Measurements from ENCODE around the gene IFITM5.
"Not testable (repeated sequence)": the region's sequence is repeated elsewhere in the genome, so short reads cannot be mapped to it uniquely, and the experiment has no call there.

Gene IFITM5

GRCh38 chr11:299081-299891 lies at the start of gene IFITM5:
TSS of gene IFITM5 (minus strand) at chr11:299526. CDS start at chr11:299490, 36 bp downstream.
- DNase-seq = no peak

GRCh38 chr11:346529-346928 lies 47.2 kb upstream of the IFITM5 start:
- no peak for DNase-seq

GRCh38 chr11:344836-345578 lies 45.7 kb upstream of the IFITM5 start:
- DNase-seq = no peak

- no peak for DNase-seq
These were observed 43.0 kb upstream of the IFITM5 start for GRCh38 chr11:342328-342727.

GRCh38 chr11:340539-341512 lies 41.5 kb upstream of the IFITM5 start:
- no peak for DNase-seq

GRCh38 chr11:339963-340362 lies 40.6 kb upstream of the IFITM5 start:
- no peak for DNase-seq

GRCh38 chr11:337711-338110 lies 38.4 kb upstream of the IFITM5 start:
- DNase-seq = no peak

GRCh38 chr11:336659-337198 lies 37.4 kb upstream of the IFITM5 start:
- no peak for DNase-seq

GRCh38 chr11:335779-336658 lies 36.7 kb upstream of the IFITM5 start:
- no peak for DNase-seq

- DNase-seq = no peak
These were observed 35.1 kb upstream of the IFITM5 start for GRCh38 chr11:334264-334994.

- DNase-seq = not testable (repeated sequence)
These were observed 34.4 kb upstream of the IFITM5 start for GRCh38 chr11:333616-334263.

- no peak for DNase-seq
These were observed 33.5 kb upstream of the IFITM5 start for GRCh38 chr11:332651-333480.

GRCh38 chr11:331358-332060 lies 32.2 kb upstream of the IFITM5 start:
- DNase-seq = no peak

- no peak for DNase-seq
These were observed 31.5 kb upstream of the IFITM5 start for GRCh38 chr11:330694-331357.

- DNase-seq = no peak
These were observed 31.0 kb upstream of the IFITM5 start for GRCh38 chr11:330307-330693.

GRCh38 chr11:329886-330253 lies 30.5 kb upstream of the IFITM5 start:
- no peak for DNase-seq

- not testable (repeated sequence) for DNase-seq
These were observed 29.3 kb upstream of the IFITM5 start for GRCh38 chr11:328516-329100.

GRCh38 chr11:328012-328411 lies 28.7 kb upstream of the IFITM5 start:
- no peak for DNase-seq

Measured in stimulated activated CD4-positive, alpha-beta T cell treated with anti-CD3 and anti-CD28 coated beads, Interleukin-4, amount 100 ng/mL, for 24 hours (primary cell).